Measurements from ENCODE around the gene PRB4.
"Not testable (repeated sequence)": the region's sequence is repeated elsewhere in the genome, so short reads cannot be mapped to it uniquely, and the experiment has no call there.

The PRB4 gene

GRCh38 chr12:11310336-11310735 is at the start of gene PRB4:
TSS of gene PRB4 (minus strand) at chr12:11310436. CDS start at chr12:11310398, 38 bp downstream.
- no peak for DNase-seq

GRCh38 chr12:11351736-11352135 is 41.5 kb upstream of the PRB4 start:
- not testable (repeated sequence) for DNase-seq

DNA sequence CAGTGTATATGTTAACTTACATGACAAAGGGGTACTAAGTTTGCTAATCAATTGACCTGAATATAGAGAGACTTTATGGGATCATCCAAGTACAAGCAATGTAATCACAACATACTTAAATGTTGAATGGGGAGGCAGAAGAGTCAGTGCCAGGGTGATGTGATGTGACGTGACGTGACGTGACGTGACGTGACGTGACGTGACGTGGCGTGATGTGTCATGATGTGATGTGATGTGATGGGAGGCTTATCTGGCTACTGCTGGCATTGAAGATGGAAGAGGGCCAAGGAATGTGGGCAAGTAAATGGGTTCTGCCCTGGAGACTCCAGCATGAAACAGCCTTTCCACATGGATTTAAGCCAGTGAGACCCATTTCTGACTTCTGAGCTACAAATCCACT is 38.2 kb upstream of the PRB4 start:
- DNase-seq, result no peak

DNA sequence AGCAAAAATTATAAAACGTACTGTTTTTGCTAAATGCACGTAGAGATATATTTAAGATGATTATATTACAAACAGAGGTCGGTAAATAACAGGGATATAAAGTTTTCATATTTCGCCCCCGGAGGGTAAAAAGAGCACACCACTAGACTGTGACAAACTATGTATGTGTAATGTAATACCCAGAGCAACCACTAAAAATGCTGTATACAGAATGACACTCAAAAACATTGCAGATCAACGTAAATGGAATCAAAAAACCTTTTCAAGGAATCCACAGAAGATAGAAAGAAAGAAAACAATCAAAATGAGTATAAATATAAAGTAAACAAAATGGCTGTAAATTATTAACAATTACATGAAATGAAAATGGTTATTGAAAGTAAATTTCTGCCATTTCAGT is 37.6 kb upstream of the PRB4 start:
- DNase-seq, result no peak

DNA sequence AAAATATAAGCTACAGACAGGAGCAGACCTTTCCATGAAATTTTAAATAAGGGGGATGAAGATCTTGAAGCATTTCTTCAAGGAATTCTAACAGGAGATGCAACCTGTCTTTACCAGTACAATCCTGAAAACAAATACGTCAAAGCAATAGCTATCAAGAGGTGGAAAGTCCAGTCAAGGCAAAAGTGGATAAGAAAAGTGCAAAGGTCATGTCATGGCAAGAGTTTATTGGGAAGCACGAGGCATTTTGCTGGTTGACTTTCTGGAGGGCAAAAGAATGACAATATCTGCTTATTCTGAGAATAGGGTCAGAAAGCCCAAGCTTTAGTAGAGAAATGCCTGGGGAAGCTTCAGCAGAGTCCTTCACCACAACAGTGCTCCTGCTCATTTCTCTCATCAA is 34.3 kb upstream of the PRB4 start:
- no peak for DNase-seq

GRCh38 chr12:11324426-11324825 is 14.2 kb upstream of the PRB4 start:
- DNase-seq, result no peak

GRCh38 chr12:11321980-11322379 is 11.7 kb upstream of the PRB4 start:
- no peak for DNase-seq

DNA sequence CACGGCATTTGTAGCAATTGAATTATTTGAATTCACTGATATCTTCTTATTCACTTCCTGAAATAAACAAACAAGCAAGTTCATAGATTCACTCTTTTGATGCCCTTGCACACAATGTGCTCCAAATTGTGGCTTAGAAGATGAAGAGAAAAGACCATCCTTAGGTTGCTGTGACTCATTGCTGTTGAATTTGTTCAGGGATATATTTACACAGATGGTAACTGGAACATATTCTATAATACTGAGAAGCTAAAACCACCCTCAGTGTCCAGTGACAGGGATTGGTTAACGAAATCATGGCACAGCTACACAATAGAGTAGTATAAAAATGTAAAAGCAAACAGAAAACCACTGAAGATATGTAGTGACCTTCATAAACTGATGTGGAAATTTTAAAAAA is 3.1 kb downstream of the PRB4 start:
- DNase-seq, result no peak

DNA sequence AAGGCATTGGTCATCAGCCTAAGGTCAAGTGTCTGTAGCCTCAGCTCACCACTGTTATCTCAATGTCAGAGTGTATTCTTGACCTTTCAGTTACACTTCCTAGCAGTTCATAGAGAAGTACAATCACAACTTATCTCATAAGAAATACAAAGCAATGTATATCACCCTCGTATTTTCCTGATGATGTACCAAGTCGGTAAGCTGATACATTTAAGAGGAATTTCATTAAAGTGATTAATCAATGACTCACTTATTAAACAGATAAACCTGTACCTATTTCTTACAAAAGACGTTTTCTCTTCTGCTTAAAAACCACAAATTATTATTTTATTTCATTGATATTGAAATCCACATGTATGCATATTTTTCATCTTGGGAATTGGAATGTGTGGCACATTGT is 36.8 kb downstream of the PRB4 start:
- DNase-seq, result no peak

- no peak for DNase-seq
Observed at GRCh38 chr12:11269607-11270006, 40.6 kb downstream of the PRB4 start, which contains the start of gene PRB3. TSS of gene PRB3 (minus strand) at chr12:11269707. CDS start at chr12:11269669, 38 bp downstream.

- DNase-seq, result no peak
Observed at GRCh38 chr12:11264501-11264900, 45.7 kb downstream of the PRB4 start.

All from inflammatory macrophage treated with lipopolysaccharide for 1 hour (primary cell).